Activated naive CD8-positive, alpha-beta T cell (primary cell): ENCODE data around the gene ALAD.
"Not testable (repeated sequence)": the region's sequence is repeated elsewhere in the genome, so short reads cannot be mapped to it uniquely, and the experiment has no call there.

Experiments used
- H3K27ac Mint-ChIP-seq: one replicate; pipeline ENCODE4 v1.8.0; 2021; ENCODE audit warnings: mixed read lengths
- H3K27me3 Mint-ChIP-seq: one replicate; pipeline ENCODE4 v1.8.0; 2021; ENCODE audit warnings: mixed read lengths
- H3K36me3 Mint-ChIP-seq: one replicate; pipeline ENCODE4 v1.8.0; 2021; ENCODE audit warnings: mixed read lengths
- H3K4me1 Mint-ChIP-seq: one replicate; pipeline ENCODE4 v1.8.0; 2021; ENCODE audit warnings: low read depth, mixed read lengths
- H3K4me3 Mint-ChIP-seq: one replicate; pipeline ENCODE4 v1.8.0; 2021; ENCODE audit warnings: mild to moderate bottlenecking, mixed read lengths
- H3K9me3 Mint-ChIP-seq: one replicate; pipeline ENCODE4 v1.8.0; 2021; ENCODE audit warnings: low read depth, mixed read lengths

Gene ALAD

GRCh38 chr9:113409883-113410206 lies 8.8 kb upstream of the ALAD start:
- Mint-ChIP-seq H3K4me1 (peaks cover 27% of the 10 kb centered on the region), H3K27ac (peak overlapping the region; percentile 99), H3K27me3 (no peaks in the 10 kb centered on the region), H3K4me3 (peak overlapping the region; percentile 98), H3K36me3 (peaks cover 10% of the 10 kb centered on the region), H3K9me3 (no peaks in the 10 kb centered on the region)

- H3K9me3 Mint-ChIP-seq, result no peaks in the 10 kb centered on the region
- H3K4me1 Mint-ChIP-seq, result peaks cover 28% of the 10 kb centered on the region
- H3K4me3 Mint-ChIP-seq, result peak overlapping the region; percentile 98
- peak overlapping the region; percentile 99 for H3K27ac Mint-ChIP-seq
- peaks cover 10% of the 10 kb centered on the region for H3K36me3 Mint-ChIP-seq
- H3K27me3 Mint-ChIP-seq, result no peaks in the 10 kb centered on the region
Measured at GRCh38 chr9:113409481-113409880, 8.4 kb upstream of the ALAD start.

GRCh38 chr9:113406873-113407511 lies 5.9 kb upstream of the ALAD start:
- not testable (repeated sequence) for H3K27me3 Mint-ChIP-seq, H3K36me3 Mint-ChIP-seq, H3K9me3 Mint-ChIP-seq
- H3K4me3 Mint-ChIP-seq, result peak overlapping the region; percentile 98
- peak overlapping the region; percentile 89 for H3K27ac Mint-ChIP-seq
- peaks cover 28% of the 10 kb centered on the region for H3K4me1 Mint-ChIP-seq

- Mint-ChIP-seq H3K27ac (peak overlapping the region; percentile 89), H3K4me1 (peaks cover 35% of the 10 kb centered on the region)
- not testable (repeated sequence) for H3K4me3 Mint-ChIP-seq, H3K27me3 Mint-ChIP-seq, H3K36me3 Mint-ChIP-seq, H3K9me3 Mint-ChIP-seq
Measured at GRCh38 chr9:113406353-113406752, 5.3 kb upstream of the ALAD start.

GRCh38 chr9:113403646-113404045 lies 2.6 kb upstream of the ALAD start:
- Mint-ChIP-seq H3K4me1 (peaks cover 41% of the 10 kb centered on the region), H3K27ac (peak overlapping the region; percentile 34), H3K27me3 (no peaks in the 10 kb centered on the region), H3K4me3 (no peak overlapping the region), H3K36me3 (peaks cover 4% of the 10 kb centered on the region), H3K9me3 (no peaks in the 10 kb centered on the region)

GRCh38 chr9:113399646-113400200 lies 1.4 kb downstream of the ALAD start:
- Mint-ChIP-seq H3K9me3 (no peaks in the 10 kb centered on the region), H3K27ac (no peak overlapping the region), H3K4me3 (peak overlapping the region; percentile 91), H3K4me1 (peaks cover 28% of the 10 kb centered on the region), H3K27me3 (no peaks in the 10 kb centered on the region), H3K36me3 (peaks cover 2% of the 10 kb centered on the region)

- H3K36me3 Mint-ChIP-seq, result peaks cover 2% of the 10 kb centered on the region
- no peak overlapping the region for H3K27ac Mint-ChIP-seq
- peak overlapping the region; percentile 91 for H3K4me3 Mint-ChIP-seq
- peaks cover 28% of the 10 kb centered on the region for H3K4me1 Mint-ChIP-seq
- H3K9me3 Mint-ChIP-seq, result no peaks in the 10 kb centered on the region
- H3K27me3 Mint-ChIP-seq, result no peaks in the 10 kb centered on the region
Measured at GRCh38 chr9:113398796-113399195, 2.3 kb downstream of the ALAD start.

- H3K27me3 Mint-ChIP-seq, result no peaks in the 10 kb centered on the region
- peaks cover 28% of the 10 kb centered on the region for H3K4me1 Mint-ChIP-seq
- no peak overlapping the region for H3K4me3 Mint-ChIP-seq
- no peak overlapping the region for H3K27ac Mint-ChIP-seq
- peaks cover 2% of the 10 kb centered on the region for H3K36me3 Mint-ChIP-seq
- no peaks in the 10 kb centered on the region for H3K9me3 Mint-ChIP-seq
Measured at GRCh38 chr9:113397203-113397631, 3.9 kb downstream of the ALAD start.

- H3K9me3 Mint-ChIP-seq, result no peaks in the 10 kb centered on the region
- H3K27ac Mint-ChIP-seq, result no peak overlapping the region
- peaks cover 17% of the 10 kb centered on the region for H3K4me1 Mint-ChIP-seq
- H3K36me3 Mint-ChIP-seq, result peaks cover 2% of the 10 kb centered on the region
- no peaks in the 10 kb centered on the region for H3K27me3 Mint-ChIP-seq
- no peak overlapping the region for H3K4me3 Mint-ChIP-seq
Measured at GRCh38 chr9:113395000-113395861, 5.9 kb downstream of the ALAD start.

- Mint-ChIP-seq H3K4me1 (peaks cover 6% of the 10 kb centered on the region), H3K27ac (no peak overlapping the region), H3K9me3 (no peaks in the 10 kb centered on the region), H3K27me3 (no peaks in the 10 kb centered on the region), H3K36me3 (peaks cover 6% of the 10 kb centered on the region), H3K4me3 (no peak overlapping the region)
Measured at GRCh38 chr9:113393281-113393680, 7.8 kb downstream of the ALAD start.

- Mint-ChIP-seq H3K27me3 (no peaks in the 10 kb centered on the region), H3K4me1 (peaks cover 6% of the 10 kb centered on the region), H3K36me3 (peaks cover 6% of the 10 kb centered on the region), H3K4me3 (no peak overlapping the region), H3K9me3 (no peaks in the 10 kb centered on the region), H3K27ac (no peak overlapping the region)
Measured at GRCh38 chr9:113391917-113392316, 9.2 kb downstream of the ALAD start.

- Mint-ChIP-seq H3K27me3 (no peaks in the 10 kb centered on the region), H3K36me3 (peaks cover 6% of the 10 kb centered on the region), H3K9me3 (no peaks in the 10 kb centered on the region), H3K4me3 (no peak overlapping the region), H3K4me1 (no peaks in the 10 kb centered on the region), H3K27ac (no peak overlapping the region)
Measured at GRCh38 chr9:113390192-113390960, 10.7 kb downstream of the ALAD start.

GRCh38 chr9:113389451-113389850 lies 11.6 kb downstream of the ALAD start:
- H3K27ac Mint-ChIP-seq, result no peak overlapping the region
- no peaks in the 10 kb centered on the region for H3K27me3 Mint-ChIP-seq
- no peak overlapping the region for H3K4me3 Mint-ChIP-seq
- no peaks in the 10 kb centered on the region for H3K4me1 Mint-ChIP-seq
- no peaks in the 10 kb centered on the region for H3K9me3 Mint-ChIP-seq
- peaks cover 8% of the 10 kb centered on the region for H3K36me3 Mint-ChIP-seq

- no peaks in the 10 kb centered on the region for H3K9me3 Mint-ChIP-seq
- peaks cover 8% of the 10 kb centered on the region for H3K36me3 Mint-ChIP-seq
- no peak overlapping the region for H3K4me3 Mint-ChIP-seq
- no peaks in the 10 kb centered on the region for H3K27me3 Mint-ChIP-seq
- H3K4me1 Mint-ChIP-seq, result no peaks in the 10 kb centered on the region
- no peak overlapping the region for H3K27ac Mint-ChIP-seq
Measured at GRCh38 chr9:113388833-113389232, 12.3 kb downstream of the ALAD start.
